ENCODE data around the gene C16orf46. TPM values are rescaled to one million over a fixed set of nuclear protein-coding genes. Genes with fewer than 3 reads are reported as not detected.
"Not testable (repeated sequence)": the region's sequence is repeated elsewhere in the genome, so short reads cannot be mapped to it uniquely, and the experiment has no call there.

C16orf46 gene, protein sequence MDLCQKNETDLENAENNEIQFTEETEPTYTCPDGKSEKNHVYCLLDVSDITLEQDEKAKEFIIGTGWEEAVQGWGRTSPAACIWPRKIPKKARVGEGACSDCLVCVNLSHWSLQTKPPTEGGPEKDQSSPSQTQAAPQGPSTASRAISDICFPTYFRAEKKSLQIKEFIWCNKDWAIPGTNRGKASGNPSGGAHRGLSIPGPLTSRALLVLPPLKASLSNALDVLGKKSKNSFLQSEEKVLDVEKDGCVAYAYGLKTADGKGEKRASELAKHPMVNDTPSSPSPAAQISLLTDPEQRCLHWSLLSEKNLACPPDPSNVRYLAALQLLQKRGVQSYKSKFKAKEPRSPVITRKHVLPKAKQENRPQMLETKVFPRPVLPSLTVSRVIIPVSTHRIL
- 0.23 and 0.51 TPM in 2 replicates for total RNA-seq

- peak; percentile 98 for DNase-seq
Observed at GRCh38 chr16:81077076-81077940, at the start of gene C16orf46. Gene C16orf46, minus strand, starts transcription at chr16:81077238. Its CDS starts 13,283 bp downstream, at chr16:81063955.

DNA sequence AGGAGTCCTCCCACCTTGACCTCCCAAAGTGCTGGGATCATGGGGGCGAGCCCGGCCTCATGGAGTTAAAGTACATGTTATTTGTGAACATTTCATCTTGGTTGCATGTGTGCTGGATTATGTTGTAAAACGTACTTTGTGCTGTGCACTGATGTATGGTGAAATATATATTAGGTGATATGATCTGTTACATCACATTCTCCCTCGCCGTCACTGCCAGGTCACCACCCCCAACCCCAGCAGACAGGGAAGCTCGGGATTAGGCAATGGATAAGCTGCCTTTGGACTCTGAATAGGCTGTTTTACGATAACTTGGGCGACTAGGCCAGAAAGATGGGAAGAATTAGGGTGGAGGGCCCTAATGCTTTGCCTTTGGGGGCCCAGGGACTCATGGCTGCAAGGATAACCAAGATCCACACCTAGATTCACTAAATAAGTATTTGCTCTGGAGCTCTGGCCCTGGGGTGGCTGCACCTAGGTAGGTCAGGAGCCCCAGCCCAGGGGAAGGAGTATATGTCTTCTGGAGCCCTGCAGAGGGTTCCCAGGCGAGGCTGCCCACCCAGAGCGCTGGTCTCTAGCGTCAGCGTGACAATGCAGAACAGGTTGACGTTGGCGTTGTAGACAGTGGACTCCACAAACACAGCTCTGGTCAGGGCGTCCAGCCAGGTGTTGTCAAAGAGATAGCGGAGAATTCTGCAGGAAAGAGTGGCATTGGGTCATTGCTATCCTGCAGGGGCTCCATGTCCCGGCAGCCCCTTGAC is 46.2 kb upstream of the C16orf46 start:
- DNase-seq = no peak

- DNase-seq = no peak
Observed at GRCh38 chr16:81121474-81121990, 44.5 kb upstream of the C16orf46 start.

DNA sequence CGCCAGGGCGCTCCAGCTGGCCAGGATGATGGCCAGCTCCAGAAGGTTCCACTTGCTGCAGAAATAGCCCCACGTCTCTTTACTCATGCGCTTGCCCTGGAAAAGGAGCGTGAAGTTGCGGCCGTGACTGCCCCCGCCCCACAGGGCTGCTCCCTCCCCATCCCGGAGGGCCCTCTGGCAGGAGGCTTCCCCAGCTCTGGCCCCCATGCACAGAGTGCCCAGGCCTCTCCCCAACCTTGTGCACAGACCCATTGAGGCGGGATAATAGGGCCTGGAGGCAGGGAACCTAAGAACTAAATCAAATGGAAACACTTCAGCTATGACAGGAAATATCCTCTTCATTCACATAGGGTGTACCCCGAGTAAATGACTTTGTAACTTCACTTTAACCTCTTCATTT is 40.4 kb upstream of the C16orf46 start:
- no peak for DNase-seq

DNA sequence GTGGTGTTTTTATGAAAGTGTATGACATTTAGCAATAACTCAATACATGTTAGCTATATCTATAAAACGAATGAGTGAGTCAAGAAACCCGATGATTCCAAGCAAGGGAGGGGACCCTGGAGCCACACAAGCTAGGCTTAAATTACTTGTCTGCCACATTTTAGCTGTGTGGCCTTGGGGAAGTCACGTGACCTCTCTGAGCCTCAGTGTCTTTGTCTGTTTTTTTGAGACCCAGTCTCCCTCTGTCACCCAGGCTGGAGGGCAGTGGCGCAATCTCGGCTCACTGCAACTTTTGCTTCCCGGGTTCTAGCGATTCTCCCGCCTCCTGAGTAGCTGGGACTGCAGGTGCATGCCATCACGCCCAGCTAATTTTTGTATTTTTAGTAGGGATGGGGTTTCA is 39.2 kb upstream of the C16orf46 start:
- DNase-seq = no peak

DNA sequence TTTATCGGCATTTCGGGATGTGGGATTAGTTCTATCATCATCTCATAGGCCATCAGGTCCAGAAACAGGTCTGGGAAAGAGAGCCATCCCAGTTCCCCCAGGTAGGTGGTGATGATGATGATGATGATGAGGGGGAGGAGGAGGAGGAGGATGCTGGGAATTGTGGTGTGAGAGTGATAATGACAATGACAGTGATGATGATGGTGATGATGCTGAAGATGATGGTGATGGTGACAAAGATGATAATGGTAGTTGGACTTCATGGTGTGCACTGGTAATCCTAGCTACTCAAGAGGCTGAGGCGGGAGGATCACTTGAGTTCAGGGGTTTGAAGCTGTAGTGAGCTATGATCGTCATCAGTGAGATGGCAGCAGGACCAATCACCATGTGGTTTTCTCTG is 35.4 kb upstream of the C16orf46 start:
- no peak for DNase-seq

- not testable (repeated sequence) for DNase-seq
Observed at GRCh38 chr16:81109274-81109673, 32.2 kb upstream of the C16orf46 start.

- DNase-seq = no peak
Observed at GRCh38 chr16:81107511-81107910, 30.5 kb upstream of the C16orf46 start.

DNA sequence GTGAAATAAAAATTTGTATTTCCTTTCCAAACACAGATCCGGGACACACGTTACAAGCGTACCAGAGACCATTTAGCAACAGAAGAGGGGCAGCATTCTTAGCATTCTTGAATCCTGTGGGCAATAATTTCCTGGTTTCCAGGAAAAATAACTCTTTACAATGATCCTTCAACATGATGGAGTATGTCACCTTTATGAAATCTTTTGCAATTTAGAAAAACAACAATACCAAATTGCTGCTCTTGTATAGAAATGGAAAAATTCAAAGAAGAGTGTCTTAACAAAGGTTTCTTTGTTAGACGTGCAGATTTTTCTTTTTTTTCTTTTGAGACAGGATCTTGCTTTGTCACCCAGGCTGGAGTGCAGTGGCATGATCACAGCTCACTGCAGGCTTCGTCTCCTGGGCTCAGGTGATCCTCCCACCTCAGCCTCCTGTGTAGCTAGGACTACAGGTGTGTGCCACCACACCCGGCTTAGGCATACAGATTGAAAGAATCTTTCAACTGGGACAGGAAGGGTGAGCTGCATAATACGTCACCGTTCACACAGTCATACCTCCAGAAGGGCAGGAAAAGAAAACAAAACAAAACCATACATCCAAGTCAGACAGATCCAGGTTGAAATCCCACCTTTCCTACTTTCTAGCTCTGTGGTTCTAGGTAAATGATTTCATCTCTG is 29.9 kb upstream of the C16orf46 start:
- no peak for DNase-seq

DNA sequence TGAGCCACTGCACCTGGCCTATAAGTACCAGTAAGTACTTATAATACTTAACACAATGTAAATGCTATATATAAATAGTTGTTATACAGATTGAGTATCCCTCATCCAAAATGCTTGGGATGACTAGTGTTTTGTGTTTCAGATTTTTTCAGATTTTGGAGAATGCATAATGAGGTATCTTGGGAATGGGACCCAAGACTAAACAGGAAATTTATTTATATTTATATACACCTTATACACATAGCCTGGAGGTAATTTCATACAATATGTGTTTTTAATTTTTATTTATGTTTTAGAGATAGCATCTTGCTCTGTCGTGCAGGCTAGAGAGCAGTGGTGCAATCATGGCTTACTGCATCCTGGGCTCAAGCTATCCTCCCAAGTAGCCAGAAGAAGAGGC is 28.9 kb upstream of the C16orf46 start:
- DNase-seq = no peak

GRCh38 chr16:81101702-81102101 is 24.7 kb upstream of the C16orf46 start:
- DNase-seq = no peak

DNA sequence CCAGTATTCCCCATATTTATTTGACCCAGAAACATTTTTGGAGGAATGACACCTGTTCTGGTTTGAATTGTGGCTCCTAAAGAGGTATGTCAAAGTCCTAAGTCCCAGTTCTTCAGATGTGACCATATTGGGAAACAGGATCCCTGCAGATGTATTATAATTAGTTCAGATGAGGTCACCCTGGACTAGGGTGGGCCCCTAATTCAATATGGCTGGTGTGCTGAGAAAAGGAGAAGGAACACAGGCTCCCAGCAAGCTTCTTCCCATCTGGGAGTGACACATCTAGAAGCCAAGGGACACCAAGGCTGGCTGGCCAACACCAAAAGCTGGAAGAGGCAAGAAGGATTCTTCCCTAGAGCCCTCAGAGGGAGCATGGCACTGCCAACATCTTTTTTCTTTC is 22.9 kb upstream of the C16orf46 start:
- no peak for DNase-seq

DNA sequence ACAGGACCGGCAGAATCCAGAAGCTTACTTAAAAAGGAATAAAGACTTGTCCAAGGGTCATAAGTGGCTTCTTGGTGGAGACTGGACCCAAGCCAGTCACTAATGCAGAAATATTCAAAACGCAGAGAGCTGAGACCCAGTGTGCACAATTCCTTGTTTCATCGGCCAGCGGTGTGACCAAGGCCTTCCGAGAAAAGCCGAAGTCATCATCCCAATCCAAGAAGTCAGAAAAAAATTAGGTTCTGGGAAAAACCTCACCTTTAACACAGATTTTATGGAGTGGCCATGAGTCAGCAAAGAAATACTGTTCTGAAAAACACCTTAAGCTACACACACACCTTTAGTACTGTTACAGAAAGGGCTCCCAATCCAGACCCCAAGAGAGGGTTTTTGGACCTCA is 20.2 kb upstream of the C16orf46 start:
- no peak for DNase-seq

DNA sequence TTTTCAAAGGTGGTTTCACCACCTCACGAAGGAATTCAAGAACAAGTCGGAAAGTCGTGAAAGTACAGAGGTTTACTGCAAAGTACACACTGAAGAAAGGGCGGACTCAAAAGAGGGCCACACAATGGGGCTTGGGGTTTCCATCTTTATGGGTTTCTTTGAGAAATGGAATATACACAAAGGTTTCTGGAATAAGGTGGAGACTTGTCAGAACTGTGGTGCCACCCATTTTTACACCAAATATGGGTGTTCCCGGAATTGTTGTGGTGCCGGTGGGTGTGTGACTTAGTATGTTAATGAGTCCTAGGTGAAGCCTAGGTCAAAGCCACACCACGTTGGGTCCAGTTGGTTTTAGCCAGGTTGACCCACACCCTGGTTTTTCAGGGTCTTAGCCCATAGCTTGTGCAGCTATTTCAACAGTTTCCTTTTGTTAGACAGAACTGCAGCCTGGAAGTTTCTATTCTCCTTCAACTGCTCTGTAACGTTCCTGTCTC is 19.7 kb upstream of the C16orf46 start:
- DNase-seq = no peak

DNA sequence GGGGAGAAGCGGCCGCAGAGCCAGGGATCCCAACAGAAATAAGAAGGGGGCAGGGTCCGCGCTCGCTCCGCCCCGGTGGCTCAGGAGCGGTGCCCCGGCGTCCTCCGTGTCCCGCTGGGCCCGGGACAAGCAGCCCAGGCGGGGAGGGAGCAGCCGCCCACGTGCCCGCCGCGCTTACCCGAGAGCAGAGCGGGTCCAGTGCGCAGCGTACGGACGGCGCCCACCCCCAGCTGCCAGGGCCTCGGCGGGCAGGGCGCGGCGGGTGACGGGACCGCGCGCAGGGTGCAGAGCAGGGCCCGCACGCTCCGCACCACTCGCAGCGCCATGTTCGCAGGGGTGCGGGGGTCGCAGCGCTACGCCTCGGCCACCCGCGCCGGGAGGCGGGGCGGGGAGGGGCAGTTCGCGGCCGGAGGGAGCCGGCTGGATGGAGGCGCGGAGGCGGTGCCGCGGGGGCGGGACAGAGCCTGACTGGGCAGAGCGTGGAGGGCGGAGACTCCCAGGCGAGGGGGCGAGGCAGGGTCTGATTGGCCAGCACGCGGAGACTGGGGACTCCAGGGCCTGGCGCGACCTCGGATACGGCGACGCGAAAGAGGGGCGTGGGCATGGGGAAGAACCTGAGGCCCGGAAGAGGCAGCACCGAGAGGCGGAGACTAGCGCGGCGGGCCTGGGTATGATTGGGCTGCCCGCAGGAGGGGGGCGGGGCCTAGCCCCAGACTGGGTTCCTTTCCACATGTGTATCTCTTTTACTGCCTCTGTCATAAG is 19.1 kb upstream of the C16orf46 start, which contains the start of gene GCSH:
GCSH (minus strand) TSS at position 443 of the 762 bp plus-strand sequence; CDS start at position 326, 117 bp downstream.
- peak; percentile 99 for DNase-seq

GRCh38 chr16:81095653-81095952 is 18.6 kb upstream of the C16orf46 start:
- no peak for DNase-seq

- DNase-seq = no peak
Observed at GRCh38 chr16:81094771-81095251, 17.8 kb upstream of the C16orf46 start.

GRCh38 chr16:81088836-81089235 is 11.8 kb upstream of the C16orf46 start:
- DNase-seq = no peak

GRCh38 chr16:81081014-81081413 is 4.0 kb upstream of the C16orf46 start:
- no peak for DNase-seq

DNA sequence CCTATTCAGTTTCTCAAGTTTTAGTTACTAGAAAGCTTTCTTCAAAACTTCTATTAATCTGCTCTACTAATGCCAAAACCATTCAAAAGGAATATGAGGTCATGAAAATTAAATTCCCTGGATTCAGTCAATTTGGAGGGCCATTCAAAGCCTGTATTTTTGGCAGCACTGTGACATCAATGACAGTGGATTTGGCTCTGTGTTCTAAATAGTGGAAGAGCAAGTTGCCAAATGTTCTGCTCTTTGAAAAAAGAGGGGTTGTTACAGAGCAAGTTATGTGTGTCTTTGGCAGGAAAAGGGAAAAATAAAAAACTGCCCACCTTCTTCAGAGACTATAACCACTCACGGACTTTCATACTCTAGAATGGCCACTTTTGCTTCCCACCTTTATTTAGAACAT is 3.2 kb upstream of the C16orf46 start:
- no peak for DNase-seq

DNA sequence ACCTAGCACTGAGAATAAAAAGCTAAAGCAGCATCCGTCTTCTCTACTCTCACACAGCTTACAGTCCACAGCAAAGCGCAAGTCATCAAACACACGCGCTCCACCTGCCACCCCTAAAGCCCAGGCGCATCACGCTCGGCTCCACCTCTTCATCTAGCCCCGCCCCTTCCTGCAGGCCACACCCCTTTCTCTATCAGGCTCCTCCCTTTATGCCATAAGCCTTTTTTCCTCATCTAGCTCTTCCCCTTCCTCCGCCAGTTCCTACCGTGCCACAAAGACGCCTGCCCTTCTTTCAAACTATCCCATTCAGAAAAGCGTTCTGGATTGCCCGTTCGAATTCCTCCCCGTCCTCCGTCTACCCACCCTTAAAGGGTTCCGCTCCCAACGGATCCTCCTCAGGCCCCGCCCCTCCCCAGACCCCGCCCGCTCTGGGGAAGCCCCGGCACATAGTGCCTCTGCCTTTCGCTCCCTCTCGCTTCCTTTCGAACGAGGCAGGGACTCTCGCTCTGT is 417 bp downstream of the C16orf46 start:
- peak; percentile 87 for DNase-seq
